Measurements from ENCODE around the gene SLC12A7. TPM values are rescaled to one million over a fixed set of nuclear protein-coding genes. Genes with fewer than 3 reads are reported as not detected.

The SLC12A7 gene
- total and polyA plus RNA-seq, 7 donors = 7.2 to 54.3 (median 16.8) TPM

DNA sequence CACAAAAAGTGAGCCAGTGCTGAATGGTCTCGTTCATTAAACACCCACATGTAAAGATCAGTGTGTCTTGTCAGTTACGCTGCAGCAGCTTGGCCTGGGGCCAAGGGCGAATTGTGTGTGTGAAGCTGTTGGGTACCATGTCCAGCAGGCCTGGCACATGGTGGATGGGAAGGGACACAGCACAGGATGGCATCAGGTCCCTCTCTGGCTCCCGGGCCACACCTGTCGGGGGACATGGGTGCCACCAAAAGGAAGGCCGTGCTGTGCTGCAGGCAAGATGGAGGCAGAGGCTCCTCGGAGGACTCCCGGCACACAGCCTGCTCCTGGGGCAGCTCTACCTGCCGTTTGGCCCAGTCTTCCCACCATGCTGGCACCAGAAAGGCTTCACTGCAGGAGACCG lies 71.3 kb downstream of the SLC12A7 start:
- TF ChIP-seq POLR2A (IDR thresholded peaks at IDR 0.05) = no peak
- no peak for TF ChIP-seq EP300 (IDR thresholded peaks at IDR 0.05)
- TF ChIP-seq POLR2AphosphoS5 (IDR thresholded peaks at IDR 0.05) = no peak
- H3K27ac ChIP-seq = no peak overlapping the region
- 92 to 95% methylated on average over 10 of the region's 10 CpGs for WGBS, 2 donors
- no peaks in the 10 kb centered on the region for H3K4me1 ChIP-seq
- no peaks in the 10 kb centered on the region for H3K36me3 ChIP-seq
- DNase-seq = peak; percentile 51
- no peaks in the 10 kb centered on the region for H3K27me3 ChIP-seq
- intact Hi-C loops (cut with DNase I) = no loop called here
- no peaks in the 10 kb centered on the region for H3K9me3 ChIP-seq
- H3K4me3 ChIP-seq = no peak overlapping the region

GRCh38 chr5:1039706-1040260 lies 72.1 kb downstream of the SLC12A7 start:
- Histone ChIP-seq H3K27me3 (no peaks in the 10 kb centered on the region), H3K4me3 (no peak overlapping the region), H3K27ac (no peak overlapping the region), H3K4me1 (no peaks in the 10 kb centered on the region), H3K36me3 (no peaks in the 10 kb centered on the region), H3K9me3 (no peaks in the 10 kb centered on the region)
- TF ChIP-seq CTCF (IDR thresholded peaks at IDR 0.05) (no peak), POLR2A (IDR thresholded peaks at IDR 0.05) (no peak), POLR2AphosphoS5 (IDR thresholded peaks at IDR 0.05) (no peak), EP300 (IDR thresholded peaks at IDR 0.05) (no peak)
- peak; percentile 32 for DNase-seq
- intact Hi-C loops (cut with DNase I) = no loop called here
- 91 to 97% methylated on average over 18 of the region's 18 CpGs for WGBS, 2 donors

GRCh38 chr5:1039210-1039548 lies 72.7 kb downstream of the SLC12A7 start:
- peak; percentile 32 for DNase-seq
- no peaks in the 10 kb centered on the region for H3K4me1 ChIP-seq
- H3K27me3 ChIP-seq = no peaks in the 10 kb centered on the region
- H3K4me3 ChIP-seq = no peak overlapping the region
- H3K27ac ChIP-seq = no peak overlapping the region
- H3K9me3 ChIP-seq = no peaks in the 10 kb centered on the region
- 88 to 90% methylated on average over 16 of the region's 16 CpGs for WGBS, 2 donors
- TF ChIP-seq CTCF (IDR thresholded peaks at IDR 0.05) = no peak
- no peak for TF ChIP-seq EP300 (IDR thresholded peaks at IDR 0.05)
- TF ChIP-seq POLR2AphosphoS5 (IDR thresholded peaks at IDR 0.05) = no peak
- no peak for TF ChIP-seq POLR2A (IDR thresholded peaks at IDR 0.05)
- no peaks in the 10 kb centered on the region for H3K36me3 ChIP-seq
- intact Hi-C loops (cut with DNase I) = no loop called here

DNA sequence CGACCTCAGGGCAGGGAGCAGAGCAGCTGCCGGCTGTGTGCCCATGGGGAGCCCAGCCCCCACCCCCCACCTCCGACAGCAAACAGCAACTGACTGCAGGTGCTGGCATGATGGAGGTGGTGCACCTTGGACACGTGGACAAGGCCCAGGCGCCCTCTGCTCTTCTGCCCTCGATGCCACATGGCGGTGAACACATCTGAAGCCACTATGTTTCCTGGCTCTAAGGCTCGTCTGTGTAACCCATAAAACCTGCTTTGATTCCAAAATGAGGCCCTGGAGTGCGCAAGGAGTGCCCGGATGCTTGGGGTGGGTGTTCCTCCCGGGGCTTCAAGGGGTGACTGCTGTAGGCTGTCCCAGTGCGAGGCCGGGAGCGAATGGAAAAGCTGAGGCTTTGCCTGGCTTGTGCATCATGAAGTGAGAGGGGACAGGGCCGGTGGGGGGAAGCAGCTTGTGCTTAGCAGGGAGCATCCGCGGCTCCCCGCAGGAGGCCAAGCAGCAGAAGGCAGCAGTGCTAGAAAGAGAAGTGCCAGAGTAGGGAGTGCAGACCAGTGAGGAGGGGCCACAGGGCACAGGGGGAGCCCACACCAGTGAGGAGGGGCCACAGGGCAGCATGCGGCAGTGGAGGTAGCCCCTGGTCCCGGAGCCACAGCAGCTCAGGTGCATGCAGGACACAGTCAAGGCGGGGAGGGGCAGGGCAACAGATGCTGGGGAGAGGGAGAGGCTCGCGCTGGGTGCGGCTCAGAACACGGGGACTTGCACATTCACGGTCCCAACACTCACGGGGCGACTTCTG lies 73.2 kb downstream of the SLC12A7 start:
- no peaks in the 10 kb centered on the region for H3K9me3 ChIP-seq
- H3K27ac ChIP-seq = no peak overlapping the region
- 77 to 87% methylated on average over 28 of the region's 28 CpGs for WGBS, 2 donors
- intact Hi-C loops (cut with DNase I) = no loop called here
- DNase-seq = peak; percentile 59
- H3K4me1 ChIP-seq = no peaks in the 10 kb centered on the region
- H3K36me3 ChIP-seq = no peaks in the 10 kb centered on the region
- no peak overlapping the region for H3K4me3 ChIP-seq
- no peaks in the 10 kb centered on the region for H3K27me3 ChIP-seq
- TF ChIP-seq POLR2A (IDR thresholded peaks at IDR 0.05) = no peak
- no peak for TF ChIP-seq POLR2AphosphoS5 (IDR thresholded peaks at IDR 0.05)
- no peak for TF ChIP-seq CTCF (IDR thresholded peaks at IDR 0.05)
- TF ChIP-seq EP300 (IDR thresholded peaks at IDR 0.05) = no peak

- intact Hi-C loops (cut with DNase I) = no loop called here
- Histone ChIP-seq H3K36me3 (no peaks in the 10 kb centered on the region), H3K4me1 (no peaks in the 10 kb centered on the region), H3K4me3 (no peak overlapping the region), H3K27ac (no peak overlapping the region), H3K27me3 (no peaks in the 10 kb centered on the region), H3K9me3 (no peaks in the 10 kb centered on the region)
- WGBS, 2 donors = 93 to 94% methylated on average over 43 of the region's 43 CpGs
- DNase-seq = peak; percentile 60
- no peak for TF ChIP-seq CTCF (IDR thresholded peaks at IDR 0.05)
- TF ChIP-seq EP300 (IDR thresholded peaks at IDR 0.05) = no peak
- no peak for TF ChIP-seq POLR2A (IDR thresholded peaks at IDR 0.05)
- no peak for TF ChIP-seq POLR2AphosphoS5 (IDR thresholded peaks at IDR 0.05)
These were observed 74.0 kb downstream of the SLC12A7 start for GRCh38 chr5:1037671-1038416.

All from sigmoid colon (tissue), 7 donors.